Limb (tissue), 2 donors: ENCODE measurements around the gene LYRM4.
"Not testable (repeated sequence)": the region's sequence is repeated elsewhere in the genome, so short reads cannot be mapped to it uniquely, and the experiment has no call there.

ENCODE experiments used
- DNase-seq, 2 donors: peaks; one replicate each; pipeline ENCODE4 v3.0.0-alpha.2; 2016; ENCODE audit errors: extremely low spot score in 2 of 2

LYRM4 gene

GRCh38 chr6:5081955-5082354, 178.8 kb downstream of the LYRM4 start:
- no peak for DNase-seq

GRCh38 chr6:5081182-5081581, 179.6 kb downstream of the LYRM4 start:
- no peak for DNase-seq

- DNase-seq, result no peak
These were observed 180.2 kb downstream of the LYRM4 start for GRCh38 chr6:5080574-5080973.

- no peak for DNase-seq
These were observed 181.1 kb downstream of the LYRM4 start for GRCh38 chr6:5079692-5080091.

DNA sequence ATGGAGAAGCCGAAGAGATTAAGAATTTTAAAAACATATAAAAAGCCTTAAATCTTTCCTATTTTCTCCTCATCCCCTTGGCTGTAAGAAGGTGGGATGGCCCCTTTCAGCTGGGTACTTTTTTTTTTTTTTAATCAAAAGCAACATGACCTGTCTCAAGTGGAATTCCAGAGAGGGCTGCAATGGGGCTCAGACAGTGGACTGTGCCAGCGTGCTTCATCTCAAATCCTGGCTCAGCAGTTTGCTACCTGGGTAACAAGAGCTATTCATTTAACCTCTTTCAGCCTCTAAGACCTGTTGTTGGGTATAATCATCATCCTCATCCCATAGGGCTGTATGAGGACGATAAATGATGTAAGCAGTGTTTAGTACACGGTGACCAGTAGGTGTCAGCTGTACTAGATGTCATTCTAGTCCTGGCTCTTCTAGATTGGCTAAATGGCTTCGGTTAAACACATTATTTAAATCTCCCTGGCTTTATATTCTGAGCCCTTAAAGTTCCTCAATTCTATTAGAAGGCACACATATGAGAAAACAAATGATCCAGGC, 182.6 kb downstream of the LYRM4 start:
- no peak for DNase-seq

GRCh38 chr6:5076931-5077330, 183.8 kb downstream of the LYRM4 start:
- no peak for DNase-seq

DNA sequence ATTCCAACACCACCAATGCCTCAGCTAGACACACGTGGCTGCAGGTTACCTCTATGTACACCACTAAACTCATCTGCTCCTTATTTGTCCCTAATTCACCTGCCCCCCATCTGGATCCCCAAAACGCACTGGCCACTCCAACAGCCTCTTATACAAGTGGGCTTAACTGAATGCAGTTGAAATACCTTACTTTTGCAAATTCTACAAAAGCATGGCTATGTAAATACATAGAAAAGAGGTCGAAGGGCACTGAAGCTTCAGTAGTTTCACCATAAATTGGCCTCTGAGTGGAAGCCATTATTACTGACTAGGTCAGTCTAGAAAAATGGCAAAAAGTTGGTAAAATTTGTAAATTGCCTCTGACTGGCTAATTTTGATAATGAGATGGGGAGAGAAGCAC, 186.8 kb downstream of the LYRM4 start:
- no peak for DNase-seq

GRCh38 chr6:5072440-5072839, 188.3 kb downstream of the LYRM4 start:
- DNase-seq, result no peak

GRCh38 chr6:5071216-5071615, 189.5 kb downstream of the LYRM4 start:
- DNase-seq, result no peak

DNA sequence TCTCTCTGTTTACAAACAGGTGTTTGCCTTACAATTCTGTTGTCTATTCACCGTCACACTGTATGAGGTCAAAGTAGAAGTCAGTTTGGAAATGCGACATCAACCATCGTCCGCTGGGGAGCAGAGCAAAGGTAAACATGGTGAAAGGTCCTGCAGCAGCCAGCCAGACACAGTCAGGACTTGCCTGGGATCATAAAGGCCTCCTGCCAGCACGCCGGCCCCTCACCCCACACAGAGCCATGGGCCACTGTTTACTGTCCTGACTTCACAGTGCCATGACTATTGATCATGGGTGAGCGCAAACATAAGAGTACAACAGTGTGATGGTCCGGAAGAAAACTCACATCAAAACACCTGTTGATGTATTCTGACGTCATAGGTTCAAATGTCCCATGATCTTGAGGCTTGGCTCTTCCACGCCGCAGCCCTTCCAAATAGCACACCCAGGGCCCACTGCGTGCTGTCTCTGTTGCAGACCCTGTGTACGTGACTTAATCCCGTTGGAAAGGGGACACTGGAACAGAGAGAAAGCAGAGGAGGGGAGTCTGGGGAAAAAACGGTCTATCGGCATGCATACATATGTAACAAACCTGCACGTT, 192.5 kb downstream of the LYRM4 start:
- DNase-seq, result no peak

GRCh38 chr6:5067305-5067704, 193.4 kb downstream of the LYRM4 start:
- DNase-seq, result no peak

- DNase-seq, result no peak
These were observed 194.2 kb downstream of the LYRM4 start for GRCh38 chr6:5066456-5067093.

- DNase-seq, result no peak
These were observed 197.1 kb downstream of the LYRM4 start for GRCh38 chr6:5063617-5064016.

- DNase-seq, result no peak
These were observed 199.6 kb downstream of the LYRM4 start for GRCh38 chr6:5061152-5061551.

DNA sequence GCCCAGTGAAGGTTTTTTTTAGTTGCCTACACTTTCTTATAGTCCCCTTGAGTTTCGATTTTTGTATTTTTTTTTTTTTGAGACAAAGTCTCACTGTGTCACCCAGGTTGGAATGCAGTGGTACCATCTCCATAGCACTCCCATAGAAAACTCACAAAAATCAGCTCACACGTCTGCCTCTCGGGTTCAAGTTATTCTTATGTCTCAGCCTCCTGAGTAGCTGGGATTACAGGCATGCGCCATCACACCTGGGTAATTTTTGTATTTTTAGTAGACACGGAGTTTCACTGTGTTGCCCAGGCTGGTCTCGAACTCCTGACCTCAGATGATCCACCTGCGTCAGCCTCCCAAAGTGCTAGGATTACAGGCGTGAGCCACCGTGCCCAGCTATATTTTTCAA, 200.3 kb downstream of the LYRM4 start:
- DNase-seq, result not testable (repeated sequence)

DNA sequence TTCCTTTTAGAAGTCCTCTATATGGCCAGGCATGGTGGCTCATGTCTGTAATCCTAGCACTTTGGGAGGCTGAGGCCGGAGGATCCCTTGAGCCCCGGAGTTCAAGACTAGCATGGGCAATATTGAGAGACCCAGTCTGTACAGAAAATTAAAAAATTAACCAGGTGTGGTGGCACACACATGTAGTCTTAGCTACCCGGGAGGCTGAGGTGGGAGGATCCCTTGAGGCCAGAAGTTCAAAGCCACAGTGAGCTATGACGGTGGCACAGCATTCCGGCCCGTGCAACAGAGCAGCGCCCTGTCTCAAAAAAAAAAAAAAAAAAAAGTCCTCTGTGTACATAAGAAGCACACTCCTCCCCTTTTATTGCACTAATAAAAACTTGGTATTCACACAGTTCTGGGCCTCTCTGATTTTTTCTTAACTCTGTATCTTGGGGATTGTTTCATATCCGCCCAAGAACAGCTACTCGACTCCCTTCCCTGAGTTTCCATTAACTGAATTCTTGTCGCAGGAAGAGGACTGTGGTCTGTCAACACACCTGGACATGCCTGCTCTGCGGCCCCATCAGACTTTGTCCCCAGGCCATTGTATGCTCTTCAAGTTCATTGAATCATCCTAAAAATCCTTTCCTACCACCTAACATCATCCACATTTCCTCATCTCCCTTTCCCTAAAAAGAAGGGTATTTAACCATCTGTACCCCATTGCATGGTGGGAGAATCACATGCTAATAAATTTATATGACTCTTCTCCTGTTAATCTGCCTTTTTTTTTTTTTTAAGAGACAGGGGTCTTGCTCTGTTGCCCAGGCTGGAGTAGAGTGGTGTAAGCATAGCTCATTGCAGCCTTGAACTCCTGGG, 201.5 kb downstream of the LYRM4 start:
- DNase-seq, result no peak
